Smooth muscle cell (in vitro differentiated cells): ENCODE results near the gene VAT1L. TPM values are rescaled to one million over a fixed set of nuclear protein-coding genes. Genes with fewer than 3 reads are reported as not detected.

Source experiments
- DNase-seq: peaks from one replicate; lab custom pipeline; 2025; ENCODE audit not compliant: unreplicated experiment; lab: John Stamatoyannopoulos, UW
- H2AFZ ChIP-seq: fragments of 200-600 bp; sonication (generic); 2 replicates; pipeline ENCODE4 v1.6.0; 2016; ENCODE audit warnings: antibody characterized with exemption, low read depth, mild to moderate bottlenecking
- H3F3A ChIP-seq: fragments of 200-600 bp; sonication (generic); 2 replicates; pipeline ENCODE4 v1.6.0; 2017; ENCODE audit warnings: antibody characterized with exemption, low read depth
- H3K27ac ChIP-seq: fragments of 200-600 bp; sonication (generic); 2 replicates; pipeline ENCODE4 v1.5.1; 2016; ENCODE audit warnings: low read depth, mild to moderate bottlenecking
- H3K27me3 ChIP-seq: fragments of 200-600 bp; sonication (generic); 2 replicates; pipeline ENCODE4 v1.6.1; 2016; ENCODE audit warnings: low read depth, mild to moderate bottlenecking
- H3K36me3 ChIP-seq: fragments of 200-600 bp; sonication (generic); 2 replicates; pipeline ENCODE4 v1.5.1; 2016; ENCODE audit warnings: low read depth
- H3K4me1 ChIP-seq: fragments of 200-600 bp; sonication (generic); 2 replicates; pipeline ENCODE4 v1.5.1; 2016; ENCODE audit warnings: low read depth
- H3K4me2 ChIP-seq: fragments of 200-600 bp; sonication (generic); 2 replicates; pipeline ENCODE4 v1.6.0; 2016; ENCODE audit warnings: mild to moderate bottlenecking
- H3K4me3 ChIP-seq: fragments of 200-600 bp; sonication (generic); 2 replicates; pipeline ENCODE4 v1.5.1; 2016; ENCODE audit warnings: mild to moderate bottlenecking
- H3K79me2 ChIP-seq: fragments of 200-600 bp; sonication (generic); 2 replicates; pipeline ENCODE4 v1.6.0; 2016; ENCODE audit warnings: low read depth, mild to moderate bottlenecking
- H3K9ac ChIP-seq: fragments of 200-600 bp; sonication (generic); 2 replicates; pipeline ENCODE4 v1.6.0; 2016; ENCODE audit warnings: low read depth
- H3K9me3 ChIP-seq: fragments of 200-600 bp; sonication (generic); replicated peaks from 2 replicates; pipeline ENCODE4 v1.5.1; 2016; ENCODE audit warnings: low read depth
- H4K20me1 ChIP-seq: fragments of 200-600 bp; sonication (generic); 2 replicates; pipeline ENCODE4 v1.6.0; 2016; ENCODE audit warnings: low read depth
- CTCF ChIP-seq: fragments of 200-600 bp; sonication (generic); IDR thresholded peaks from 2 replicates; pipeline ENCODE4 v1.5.1; 2017; ENCODE audit warnings: borderline replicate concordance, mild to moderate bottlenecking, antibody characterized with exemption; ENCODE audit not compliant: insufficient read depth, poor library complexity, severe bottlenecking
- WGBS: methylation state at CpG from one replicate; pipeline ENCODE4 v1.1.7; 2016; ENCODE audit warnings: low lambda C conversion rate; 5-methylcytosine and 5-hydroxymethylcytosine counted together
- polyA plus RNA-seq: library from polyadenylated mRNA; unstranded; fragments of >200 nt; fragmentation: Nextera tagmentation; extraction: Ambion mirVana; gene quantifications from 2 replicates; pipeline ENCODE4 v1.2.1, GENCODE V29; 2016
- total RNA-seq: library from RNA; depleted of rRNA; stranded (reverse); fragments of >200 nt; gene quantifications from 2 replicates; pipeline ENCODE4 v1.2.3, GENCODE V29; 2014

The VAT1L gene
- total and polyA plus RNA-seq, 2 experiments from 2014 or later = 4.0 to 5.4 TPM

GRCh38 chr16:77960766-77961165 lies 172.4 kb downstream of the VAT1L start:
- Histone ChIP-seq H3K4me2 (no peak overlapping the region), H3F3A (no peaks in the 10 kb centered on the region), H3K36me3 (no peaks in the 10 kb centered on the region), H3K9me3 (no peaks in the 10 kb centered on the region), H3K9ac (no peak overlapping the region), H3K27me3 (no peaks in the 10 kb centered on the region), H3K27ac (no peak overlapping the region), H3K4me3 (no peak overlapping the region), H4K20me1 (no peaks in the 10 kb centered on the region), H3K79me2 (no peaks in the 10 kb centered on the region), H3K4me1 (peaks cover 9% of the 10 kb centered on the region), H2AFZ (no peak overlapping the region)
- no peak for TF ChIP-seq CTCF
- DNase-seq = no peak
- 87% methylated on average over 5 of the region's 5 CpGs for WGBS

- Histone ChIP-seq H3K36me3 (no peaks in the 10 kb centered on the region), H3K4me3 (no peak overlapping the region), H3K4me2 (no peak overlapping the region), H3F3A (no peaks in the 10 kb centered on the region), H4K20me1 (no peaks in the 10 kb centered on the region), H2AFZ (no peak overlapping the region), H3K27ac (no peak overlapping the region), H3K9me3 (no peaks in the 10 kb centered on the region), H3K9ac (no peak overlapping the region), H3K27me3 (peaks cover under 1% of the 10 kb centered on the region), H3K79me2 (no peaks in the 10 kb centered on the region), H3K4me1 (peaks cover 14% of the 10 kb centered on the region)
- no peak for DNase-seq
- WGBS = 96% methylated on average over 3 of the region's 3 CpGs
- TF ChIP-seq CTCF = no peak
Measured at GRCh38 chr16:77961814-77962213, 173.4 kb downstream of the VAT1L start.

GRCh38 chr16:77962689-77963088 lies 174.3 kb downstream of the VAT1L start:
- no peak for TF ChIP-seq CTCF
- Histone ChIP-seq H3K79me2 (no peaks in the 10 kb centered on the region), H3F3A (no peaks in the 10 kb centered on the region), H3K27me3 (peaks cover 9% of the 10 kb centered on the region), H3K27ac (no peak overlapping the region), H3K4me1 (peaks cover 22% of the 10 kb centered on the region), H3K4me3 (no peak overlapping the region), H3K4me2 (no peak overlapping the region), H3K9ac (no peak overlapping the region), H3K36me3 (no peaks in the 10 kb centered on the region), H2AFZ (no peak overlapping the region), H4K20me1 (no peaks in the 10 kb centered on the region), H3K9me3 (no peaks in the 10 kb centered on the region)
- WGBS = 81% methylated on average over 3 of the region's 3 CpGs
- DNase-seq = no peak

GRCh38 chr16:77963185-77964044 lies 175.1 kb downstream of the VAT1L start:
- Histone ChIP-seq H2AFZ (no peak overlapping the region), H3K27me3 (peaks cover 9% of the 10 kb centered on the region), H4K20me1 (no peaks in the 10 kb centered on the region), H3K36me3 (no peaks in the 10 kb centered on the region), H3K79me2 (no peaks in the 10 kb centered on the region), H3K4me3 (no peak overlapping the region), H3K9ac (no peak overlapping the region), H3F3A (no peaks in the 10 kb centered on the region), H3K9me3 (no peaks in the 10 kb centered on the region), H3K4me2 (no peak overlapping the region), H3K4me1 (peaks cover 25% of the 10 kb centered on the region), H3K27ac (no peak overlapping the region)
- DNase-seq = no peak
- WGBS = 43% methylated on average over 16 of the region's 16 CpGs
- TF ChIP-seq CTCF = no peak
